Sigmoid colon (tissue), 7 donors: Measurements from ENCODE around the gene TCFL5. TPM values are rescaled to one million over a fixed set of nuclear protein-coding genes. Genes with fewer than 3 reads are reported as not detected.

ENCODE experiments used
- DNase-seq: peaks from one replicate; pipeline ENCODE4 v3.0.0-alpha.2; 2019
- H3K27ac ChIP-seq, 4 donors: fragments of 200-600 bp; sonication (generic); one replicate each; pipeline ENCODE4 v1.5.1; 2016 to 2019; ENCODE audit warnings: mild to moderate bottlenecking in 1 of 4
- H3K27me3 ChIP-seq, 3 donors: fragments of 200-600 bp; sonication (generic); one replicate each; pipeline ENCODE4 v1.5.1; 2019; ENCODE audit warnings: mild to moderate bottlenecking in 1 of 3
- H3K36me3 ChIP-seq, 4 donors: fragments of 200-600 bp; sonication (generic); one replicate each; pipeline ENCODE4 v1.5.1; 2016 to 2019
- H3K4me1 ChIP-seq, 4 donors: fragments of 200-600 bp; sonication (generic); one replicate each; pipeline ENCODE4 v1.5.1; 2017 to 2019
- H3K4me3 ChIP-seq, 4 donors: fragments of 200-600 bp; sonication (generic); one replicate each; pipeline ENCODE4 v1.5.1; 2017 to 2019; ENCODE audit warnings: mild to moderate bottlenecking in 2 of 4, moderate library complexity in 1 of 4
- H3K9me3 ChIP-seq, 4 donors: fragments of 200-600 bp in 3 of 4; sonication (generic) in 3 of 4; one replicate each; pipeline versions ENCODE4 v1.5.1 to v1.6.1; 2013 to 2019
- CTCF ChIP-seq, 4 experiments: fragments of 450-650 bp in 3 of 4; fragments of 200-600 bp in 1 of 4; IDR thresholded peaks; one replicate each; pipeline ENCODE4 v1.5.1; 2016 to 2019; ENCODE audit warnings: antibody characterized with exemption in 4 of 4, mild to moderate bottlenecking in 3 of 4, moderate library complexity in 2 of 4
- EP300 ChIP-seq, 4 donors: sonication (generic); formaldehyde crosslinking; IDR thresholded peaks; one replicate each; pipeline ENCODE4 v1.6.1; 2017; ENCODE audit warnings: antibody characterized with exemption in 4 of 4
- POLR2A ChIP-seq, 2 donors: fragments of 450-650 bp; IDR thresholded peaks; one replicate each; pipeline ENCODE4 v1.6.1; 2016; ENCODE audit warnings: antibody characterized with exemption in 2 of 2, mild to moderate bottlenecking in 2 of 2, moderate library complexity in 2 of 2
- POLR2AphosphoS5 ChIP-seq, 4 donors: sonication (generic); formaldehyde crosslinking; IDR thresholded peaks; one replicate each; pipeline ENCODE4 v1.6.1; 2017; ENCODE audit warnings: antibody characterized with exemption in 4 of 4
- whole genome bisulfite sequencing, 2 donors: extraction: QIAGEN DNeasy Blood & Tissue Kit; methylation state at CpG; one replicate each; pipeline ENCODE4 v1.1.7; 2013; 5-methylcytosine and 5-hydroxymethylcytosine counted together
- intact Hi-C: fragments of 100-400 bp; cut with DNase I; formaldehyde crosslinking; loops from one replicate; pipeline ENCODE4 v1.15.1; 2023
- polyA plus RNA-seq, 3 donors: library from polyadenylated mRNA; stranded (reverse); fragments of 200-250 nt; gene quantifications; one replicate each; pipeline ENCODE4 v1.2.3, GENCODE V29; 2013
- total RNA-seq, 4 donors: library from RNA; depleted of rRNA; stranded (reverse); fragments of >200 nt; gene quantifications; one replicate each; pipeline ENCODE4 v1.1.0, GENCODE V29; 2016
- donor health status: healthy with polysubstance abuse.
- donor health status: Bipolar disorder and iron deficiency.
- donor health status: healthy.

Gene TCFL5
- total and polyA plus RNA-seq, 7 donors, result 2.3 to 16.9 (median 8.1) TPM

DNA sequence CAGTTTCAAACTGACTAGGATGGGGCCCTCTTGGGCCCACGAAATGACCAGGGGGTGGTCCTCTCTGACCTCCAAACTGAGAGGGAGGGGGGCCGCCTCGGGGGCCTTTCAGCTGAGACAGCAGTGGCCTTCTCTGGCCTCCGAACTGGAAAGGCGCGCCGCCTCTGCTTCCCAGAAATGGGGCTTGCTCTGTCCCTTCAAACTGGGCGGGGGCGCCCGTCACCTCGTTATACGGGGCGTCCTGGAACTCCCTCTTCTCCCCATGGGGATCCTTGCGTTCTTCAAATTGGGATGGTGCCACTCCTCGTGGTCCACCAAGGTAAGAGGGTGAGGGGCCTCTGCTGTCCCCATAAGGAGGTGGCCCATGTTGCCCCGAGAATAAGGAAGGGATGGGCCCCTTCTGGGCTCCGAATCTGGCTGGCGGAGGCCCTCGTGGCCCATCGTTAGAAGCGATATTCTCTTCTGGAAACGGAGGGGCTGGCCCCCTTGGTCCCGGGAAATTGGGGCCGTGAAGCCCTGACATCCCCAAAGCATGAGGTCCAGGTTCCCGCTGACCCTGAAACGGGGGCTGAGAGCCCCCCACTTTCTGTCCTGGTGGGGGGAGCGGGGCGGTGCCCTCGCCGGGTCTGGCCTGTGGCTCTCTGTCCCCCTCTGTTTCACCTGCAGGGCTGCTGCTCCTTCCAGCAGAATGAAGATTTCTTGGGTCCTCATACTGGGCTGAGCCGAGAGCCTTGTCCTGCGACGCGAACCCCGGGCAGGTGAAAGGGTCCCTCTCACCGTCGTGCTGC lies 18.7 kb upstream of the TCFL5 start:
- WGBS, 2 donors, result 93 to 95% methylated on average over 37 of the region's 37 CpGs
- H3K4me1 ChIP-seq, result peaks cover 0 to 24% (median 22%) of the 10 kb centered on the region in 4 donors
- no peak overlapping the region for H3K27ac ChIP-seq
- DNase-seq, result no peak
- no peaks in the 10 kb centered on the region for H3K27me3 ChIP-seq
- H3K36me3 ChIP-seq, result peaks cover 7 to 25% (median 15%) of the 10 kb centered on the region in 4 donors
- no peaks in the 10 kb centered on the region for H3K9me3 ChIP-seq
- no peak overlapping the region for H3K4me3 ChIP-seq
- no peak for TF ChIP-seq EP300 (IDR thresholded peaks at IDR 0.05)
- no peak for TF ChIP-seq POLR2A (IDR thresholded peaks at IDR 0.05)
- TF ChIP-seq CTCF (IDR thresholded peaks at IDR 0.05), result no peak
- TF ChIP-seq POLR2AphosphoS5 (IDR thresholded peaks at IDR 0.05), result no peak
- intact Hi-C loops, result no loop called here

- Histone ChIP-seq H3K4me3 (no peak overlapping the region), H3K27me3 (no peaks in the 10 kb centered on the region), H3K36me3 (peaks cover 7 to 25% (median 15%) of the 10 kb centered on the region in 4 donors), H3K27ac (no peak overlapping the region), H3K9me3 (no peaks in the 10 kb centered on the region), H3K4me1 (peaks cover 0 to 24% (median 24%) of the 10 kb centered on the region in 4 donors)
- intact Hi-C loops, result loop anchor here (5.0 kb wide), 2 partner anchors 48 to 73 kb away; partner anchors contain the start of genes DIDO1 and SLC17A9
- no peak for DNase-seq
- TF ChIP-seq EP300 (IDR thresholded peaks at IDR 0.05) (no peak), POLR2A (IDR thresholded peaks at IDR 0.05) (no peak), CTCF (IDR thresholded peaks at IDR 0.05) (no peak), POLR2AphosphoS5 (IDR thresholded peaks at IDR 0.05) (no peak)
- WGBS, 2 donors, result 83 to 95% methylated on average over 80 of the region's 80 CpGs
These were observed 17.9 kb upstream of the TCFL5 start for GRCh38 chr20:62879275-62880146.

GRCh38 chr20:62878244-62879038 lies 16.8 kb upstream of the TCFL5 start:
- peaks cover 0 to 28% (median 27%) of the 10 kb centered on the region in 4 donors for H3K4me1 ChIP-seq
- TF ChIP-seq CTCF (IDR thresholded peaks at IDR 0.05), result no peak
- TF ChIP-seq POLR2A (IDR thresholded peaks at IDR 0.05), result no peak
- no peak for TF ChIP-seq POLR2AphosphoS5 (IDR thresholded peaks at IDR 0.05)
- TF ChIP-seq EP300 (IDR thresholded peaks at IDR 0.05), result no peak
- peaks cover 7 to 25% (median 15%) of the 10 kb centered on the region in 4 donors for H3K36me3 ChIP-seq
- H3K27me3 ChIP-seq, result no peaks in the 10 kb centered on the region
- H3K4me3 ChIP-seq, result no peak overlapping the region
- intact Hi-C loops, result loop anchor here (5.0 kb wide), 2 partner anchors 49 to 74 kb away; partner anchors contain the start of genes DIDO1 and SLC17A9
- H3K27ac ChIP-seq, result no peak overlapping the region
- no peak for DNase-seq
- 86 to 90% methylated on average over 20 of the region's 20 CpGs for WGBS, 2 donors
- no peaks in the 10 kb centered on the region for H3K9me3 ChIP-seq
